Gastrocnemius medialis (tissue), 4 donors: Measurements from ENCODE around the gene PCDHGC3. TPM values are rescaled to one million over a fixed set of nuclear protein-coding genes. Genes with fewer than 3 reads are reported as not detected.
A peak's percentile ranks its signal among the peaks of the same experiment; 100 is the strongest.

ENCODE experiments used
- ATAC-seq, 2 donors: fragments of 150-250 bp; one replicate each; pipeline ENCODE4 v1.9.1; 2016
- DNase-seq, 2 donors: peaks; one replicate each; pipeline ENCODE4 v3.0.0-alpha.2; 2019
- H3K27ac ChIP-seq, 4 donors: fragments of 200-600 bp; sonication (generic); 1 replicate in 1 of 4; 2 replicates in 3 of 4; pipeline ENCODE4 v1.5.1; 2016 to 2018; ENCODE audit warnings: mild to moderate bottlenecking in 2 of 4, moderate library complexity in 1 of 4
- H3K27me3 ChIP-seq, 3 donors: fragments of 200-600 bp; sonication (generic) in 2 of 3; 1 replicate in 1 of 3; 2 replicates in 2 of 3; pipeline versions ENCODE4 v1.5.1 to v1.6.0; 2016 to 2019; ENCODE audit warnings: mild to moderate bottlenecking in 1 of 3, moderate library complexity in 1 of 3
- H3K36me3 ChIP-seq, 2 donors: fragments of 200-600 bp; sonication (generic) in 1 of 2; one replicate each; pipeline ENCODE4 v1.5.1; 2017 to 2018
- H3K4me1 ChIP-seq, 2 donors: fragments of 200-600 bp; sonication (generic) in 1 of 2; one replicate each; pipeline ENCODE4 v1.5.1; 2016 to 2017; ENCODE audit warnings: mild to moderate bottlenecking in 2 of 2
- H3K4me3 ChIP-seq, 4 donors: fragments of 200-600 bp; sonication (generic) in 3 of 4; 1 replicate in 1 of 4; 2 replicates in 3 of 4; pipeline ENCODE4 v1.5.1; 2016 to 2019; ENCODE audit warnings: mild to moderate bottlenecking in 2 of 4
- H3K9me3 ChIP-seq, 3 donors: fragments of 200-600 bp; sonication (generic) in 2 of 3; 1 replicate in 1 of 3; 2 replicates in 2 of 3; pipeline ENCODE4 v1.5.1; 2016 to 2019
- POLR2A ChIP-seq, 2 donors: fragments of 450-650 bp; IDR thresholded peaks; one replicate each; pipeline ENCODE4 v1.6.1; 2017; ENCODE audit warnings: antibody characterized with exemption in 2 of 2, mild to moderate bottlenecking in 2 of 2, moderate library complexity in 2 of 2
- in situ Hi-C, 4 donors: fragments of 200-750 bp; cut with MboI; loops; one replicate each; pipeline versions ENCODE4 v1.15.0 to v1.8.0; 2017; ENCODE audit warnings: low sequenced_read_pairs in 4 of 4
- intact Hi-C: fragments of 100-400 bp; cut with DNase I; formaldehyde crosslinking; loops from one replicate; pipeline ENCODE4 v1.15.1; 2023; ENCODE audit warnings: low total_unique reads
- total RNA-seq, 4 donors: library from RNA; depleted of rRNA; stranded (reverse); fragments of >200 nt; gene quantifications; one replicate each; pipeline versions ENCODE4 v1.1.0 to v1.2.3, GENCODE V29; 2016
- TF ChIP-seq, protein P1 (sequence below), 5 experiments: fragments of 450-650 bp in 3 of 5; fragments of 200-600 bp in 2 of 5; sonication (generic) in 2 of 5; IDR thresholded peaks in 4 of 5; conservative IDR thresholded peaks in 1 of 5; 1 replicate in 4 of 5; 2 replicates in 1 of 5; pipeline ENCODE4 v1.5.1; 2016 to 2019; ENCODE audit warnings: antibody characterized with exemption in 5 of 5, mild to moderate bottlenecking in 3 of 5, moderate library complexity in 3 of 5

PCDHGC3 gene
- total RNA-seq, 4 donors from 2014 or later: 11.8 to 14.5 (median 13.8) TPM

DNA sequence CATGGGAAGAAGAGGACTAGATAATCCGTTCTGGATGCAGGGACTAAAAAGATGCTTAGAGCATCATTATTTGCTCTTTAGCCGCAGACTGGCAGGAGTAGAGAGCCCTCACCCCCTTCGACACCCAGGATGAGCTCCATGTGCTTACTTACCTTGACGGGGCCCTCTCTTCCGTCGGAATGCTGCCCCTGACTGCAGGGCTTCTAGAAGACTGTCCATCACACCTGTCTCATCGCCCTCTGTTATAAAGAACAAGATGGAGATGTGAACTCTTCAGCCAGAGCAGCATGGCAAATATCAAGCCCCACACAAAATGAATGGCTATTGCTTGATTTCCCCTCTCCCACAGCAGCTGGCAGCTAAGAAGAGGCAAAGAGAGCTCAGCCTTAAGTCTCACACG, 48.2 kb downstream of the PCDHGC3 start:
- H3K36me3 ChIP-seq: peaks cover 0 to 50% of the 10 kb centered on the region in 2 donors
- DNase-seq: no peak
- no peaks in the 10 kb centered on the region for H3K9me3 ChIP-seq

DNA sequence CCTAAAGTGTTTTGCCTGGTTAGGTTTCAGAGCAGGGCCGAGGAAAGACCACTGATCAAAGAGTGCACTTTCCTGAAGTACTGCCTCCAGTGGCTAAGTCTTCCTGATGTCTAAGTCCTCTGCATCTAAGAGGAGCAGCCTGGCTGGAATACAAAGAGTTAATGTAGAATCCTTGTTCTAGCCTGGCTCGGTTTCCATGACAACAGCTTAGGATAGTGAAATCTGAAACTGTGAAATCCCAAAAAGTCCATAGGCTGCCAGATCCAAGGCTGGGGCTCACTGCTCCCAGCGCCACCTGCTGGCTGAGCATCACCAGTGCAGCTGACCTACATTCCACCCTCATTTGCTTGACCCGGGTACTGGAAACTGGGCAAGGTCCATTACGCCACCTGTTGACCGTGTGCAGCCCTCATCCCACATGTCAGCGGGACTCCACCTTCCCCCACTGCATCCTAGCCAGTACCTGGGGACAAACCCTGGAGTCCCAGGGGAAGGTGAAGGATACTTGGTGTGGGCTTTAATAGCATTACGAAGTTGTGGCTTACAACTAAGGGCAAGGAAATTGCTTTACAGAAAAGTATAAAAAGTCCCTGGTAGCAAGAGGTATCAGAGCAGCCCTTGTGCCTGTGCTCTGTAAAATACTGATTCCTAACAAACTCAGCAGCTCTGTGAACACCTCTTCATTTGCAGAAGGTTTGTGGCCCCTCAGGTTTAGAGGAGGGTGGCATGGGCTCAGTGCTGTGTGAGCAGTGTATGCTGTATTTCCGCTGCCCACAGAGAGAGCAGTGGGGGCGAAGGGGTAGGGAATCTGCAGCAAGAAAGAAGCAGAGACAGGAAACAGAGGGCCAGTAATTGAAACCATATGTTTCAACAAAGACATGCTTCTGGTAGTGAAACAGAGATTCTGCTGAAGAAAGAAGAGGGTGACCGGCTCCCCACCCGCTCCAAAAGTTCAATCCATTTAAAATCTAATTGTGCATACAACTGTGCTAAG, 49.1 kb downstream of the PCDHGC3 start:
- H3K4me3 ChIP-seq: no peak overlapping the region
- TF ChIP-seq, protein P1, sequence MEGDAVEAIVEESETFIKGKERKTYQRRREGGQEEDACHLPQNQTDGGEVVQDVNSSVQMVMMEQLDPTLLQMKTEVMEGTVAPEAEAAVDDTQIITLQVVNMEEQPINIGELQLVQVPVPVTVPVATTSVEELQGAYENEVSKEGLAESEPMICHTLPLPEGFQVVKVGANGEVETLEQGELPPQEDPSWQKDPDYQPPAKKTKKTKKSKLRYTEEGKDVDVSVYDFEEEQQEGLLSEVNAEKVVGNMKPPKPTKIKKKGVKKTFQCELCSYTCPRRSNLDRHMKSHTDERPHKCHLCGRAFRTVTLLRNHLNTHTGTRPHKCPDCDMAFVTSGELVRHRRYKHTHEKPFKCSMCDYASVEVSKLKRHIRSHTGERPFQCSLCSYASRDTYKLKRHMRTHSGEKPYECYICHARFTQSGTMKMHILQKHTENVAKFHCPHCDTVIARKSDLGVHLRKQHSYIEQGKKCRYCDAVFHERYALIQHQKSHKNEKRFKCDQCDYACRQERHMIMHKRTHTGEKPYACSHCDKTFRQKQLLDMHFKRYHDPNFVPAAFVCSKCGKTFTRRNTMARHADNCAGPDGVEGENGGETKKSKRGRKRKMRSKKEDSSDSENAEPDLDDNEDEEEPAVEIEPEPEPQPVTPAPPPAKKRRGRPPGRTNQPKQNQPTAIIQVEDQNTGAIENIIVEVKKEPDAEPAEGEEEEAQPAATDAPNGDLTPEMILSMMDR (IDR thresholded peaks at IDR 0.05 in 4 of 5, conservative IDR thresholded peaks at IDR 0.05 in 1 of 5): peak; percentile 98 to 99 (median 99)
- no peak for TF ChIP-seq POLR2A (IDR thresholded peaks at IDR 0.05)
- in situ Hi-C loops (loop anchor here in 2 of 4 donors (5.0 kb wide), 2 partner anchors 37 to 48 kb away; partner anchors contain the start of gene PCDHGC3 (in 2 of the 2)), intact Hi-C loops (loop anchor here (1.0 to 5.0 kb wide), 9 partner anchors 12 to 1872 kb away; partner anchors contain the start of genes DIAPH1, PCDHGA12, PCDHGB7 and PCDHGC3)
- H3K27ac ChIP-seq: peak overlapping the region; percentile 87 to 92 (median 90)
- ATAC-seq: peak; percentile 58 to 65
- no peaks in the 10 kb centered on the region for H3K27me3 ChIP-seq
- H3K4me1 ChIP-seq: peaks cover 64 to 75% of the 10 kb centered on the region in 2 donors
- H3K36me3 ChIP-seq: peaks cover 0 to 50% of the 10 kb centered on the region in 2 donors
- DNase-seq: peak; percentile 88 to 94
- H3K9me3 ChIP-seq: no peaks in the 10 kb centered on the region

More for the DNA sequence above, 48.2 kb downstream of the PCDHGC3 start:
- intact Hi-C loops: loop anchor here (1.0 to 5.0 kb wide), 8 partner anchors 11 to 1873 kb away; partner anchors contain the start of genes DIAPH1, PCDHGA12, PCDHGB7 and PCDHGC3
- peaks cover 64 to 75% of the 10 kb centered on the region in 2 donors for H3K4me1 ChIP-seq
- peak overlapping the region; percentile 87 to 92 (median 90) for H3K27ac ChIP-seq
- H3K4me3 ChIP-seq: no peak overlapping the region
- no peaks in the 10 kb centered on the region for H3K27me3 ChIP-seq
- no peak for TF ChIP-seq POLR2A (IDR thresholded peaks at IDR 0.05)
- TF ChIP-seq, protein P1 (IDR thresholded peaks at IDR 0.05 in 4 of 5, conservative IDR thresholded peaks at IDR 0.05 in 1 of 5): no peak
- in situ Hi-C loops: loop anchor here in 1 of 4 donors (5.0 kb wide), 2 partner anchors 38 to 47 kb away; partner anchors contain the start of gene PCDHGC3
- no peak for ATAC-seq

DNA sequence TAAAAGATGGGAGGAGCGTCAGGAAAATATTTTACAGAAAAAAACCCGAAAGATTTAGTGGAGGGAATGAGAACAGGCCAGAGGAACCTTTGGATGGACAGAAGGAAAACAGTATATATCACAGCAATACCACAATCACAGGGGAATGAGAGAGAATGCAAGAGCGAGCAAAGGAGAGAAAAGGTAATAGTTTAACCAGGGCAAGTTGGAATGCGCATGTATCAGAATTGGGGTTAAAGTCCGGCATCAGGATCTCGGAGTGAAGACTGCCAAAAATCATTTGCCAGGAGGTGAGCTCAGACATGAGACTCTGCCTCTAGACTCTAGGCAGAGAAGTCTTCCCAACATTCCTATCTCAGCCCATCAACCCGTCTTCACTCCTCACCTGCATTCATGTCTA, 49.9 kb downstream of the PCDHGC3 start:
- peaks cover 0 to 50% of the 10 kb centered on the region in 2 donors for H3K36me3 ChIP-seq
- no peaks in the 10 kb centered on the region for H3K27me3 ChIP-seq
- DNase-seq (no peak), ATAC-seq (no peak)
- H3K9me3 ChIP-seq: no peaks in the 10 kb centered on the region
- in situ Hi-C loops (loop anchor here in 1 of 4 donors (5.0 kb wide), 1 partner anchor 48 kb away; the partner anchor contains the start of gene PCDHGC3), intact Hi-C loops (loop anchor here (1.0 to 2.0 kb wide), 4 partner anchors 17 to 204 kb away; partner anchors contain the start of gene PCDHGB7)
- no peak overlapping the region for H3K4me3 ChIP-seq
- H3K27ac ChIP-seq: peak overlapping the region; percentile 87 to 92 (median 90)
- H3K4me1 ChIP-seq: peaks cover 64 to 73% of the 10 kb centered on the region in 2 donors
- TF ChIP-seq, protein P1 (IDR thresholded peaks at IDR 0.05 in 4 of 5, conservative IDR thresholded peaks at IDR 0.05 in 1 of 5): no peak
- no peak for TF ChIP-seq POLR2A (IDR thresholded peaks at IDR 0.05)

DNA sequence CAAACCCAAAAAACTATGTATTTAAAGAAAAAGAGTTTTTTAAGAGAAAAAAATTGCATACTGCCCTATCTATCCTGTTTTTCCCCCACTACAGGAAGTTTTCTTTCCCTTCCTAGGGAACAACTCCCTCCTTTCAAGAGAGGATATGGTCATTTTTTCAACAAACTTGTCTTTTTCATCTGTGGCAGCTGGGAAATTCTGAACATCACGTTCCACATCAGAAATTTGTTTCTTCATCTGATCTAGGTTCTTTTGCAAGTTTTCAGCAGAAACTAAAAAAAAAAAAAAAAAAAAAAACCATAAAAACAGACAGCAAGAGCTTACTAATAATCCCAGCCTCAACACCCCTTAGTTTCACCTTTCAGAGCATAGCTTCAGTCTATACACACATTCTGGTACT, 51.7 kb downstream of the PCDHGC3 start:
- H3K9me3 ChIP-seq: no peaks in the 10 kb centered on the region
- H3K27ac ChIP-seq: peak overlapping the region; percentile 79 to 88 (median 86)
- H3K4me3 ChIP-seq: no peak overlapping the region
- in situ Hi-C loops (loop anchor here in 1 of 4 donors (5.0 kb wide), 1 partner anchor 50 kb away; the partner anchor contains the start of gene PCDHGC3), intact Hi-C loops (no loop called here)
- no peaks in the 10 kb centered on the region for H3K27me3 ChIP-seq
- DNase-seq (no peak), ATAC-seq (no peak)
- H3K36me3 ChIP-seq: peaks cover 0 to 58% of the 10 kb centered on the region in 2 donors
- TF ChIP-seq, protein P1 (IDR thresholded peaks at IDR 0.05 in 4 of 5, conservative IDR thresholded peaks at IDR 0.05 in 1 of 5): no peak
- TF ChIP-seq POLR2A (IDR thresholded peaks at IDR 0.05): no peak
- peaks cover 50 to 55% of the 10 kb centered on the region in 2 donors for H3K4me1 ChIP-seq

Other genes starting within 250 kb of the PCDHGC3 start
- 1 to 10 TPM in 1 of 4 donors, under 1 TPM in 3; 0.33 to 1.2 (median 0.52) TPM for gene PCDHB15, start 230.6 kb upstream of the PCDHGC3 start, total RNA-seq
- gene SLC25A2, start 171.9 kb upstream of the PCDHGC3 start, total RNA-seq: under 1 TPM in 1 of 4 donors, not detected in 3; 0.49 TPM
- 10 to 100 TPM; 60.9 to 91.2 (median 79.8) TPM for gene TAF7, start 155.2 kb upstream of the PCDHGC3 start, total RNA-seq
- gene PCDHGA1, start 145.5 kb upstream of the PCDHGC3 start, total RNA-seq: under 1 TPM; 0.65 to 0.97 (median 0.71) TPM
- 1 to 10 TPM in 2 of 4 donors, under 1 TPM in 2; 0.66 to 1.5 (median 1.2) TPM for gene PCDHGA2, start 137.2 kb upstream of the PCDHGC3 start, total RNA-seq
- gene PCDHGA3, start 132.1 kb upstream of the PCDHGC3 start, total RNA-seq: 1 to 10 TPM; 1.5 to 2.8 (median 2.0) TPM
- 1 to 10 TPM in 1 of 4 donors, under 1 TPM in 3; 0.20 to 1.1 (median 0.74) TPM for gene PCDHGB1, start 125.9 kb upstream of the PCDHGC3 start, total RNA-seq
- 1 to 10 TPM; 1.3 to 5.4 (median 1.5) TPM for gene PCDHGA4, start 120.9 kb upstream of the PCDHGC3 start, total RNA-seq
- 1 to 10 TPM in 3 of 4 donors, under 1 TPM in 1; 0.55 to 3.4 (median 1.9) TPM for gene PCDHGB2, start 116.0 kb upstream of the PCDHGC3 start, total RNA-seq
- 1 to 10 TPM in 2 of 4 donors, under 1 TPM in 2; 0.07 to 1.8 (median 0.93) TPM for gene PCDHGA5, start 111.8 kb upstream of the PCDHGC3 start, total RNA-seq
- 1 to 10 TPM in 3 of 4 donors, under 1 TPM in 1; 0.29 to 2.0 (median 1.2) TPM for gene PCDHGB3, start 105.7 kb upstream of the PCDHGC3 start, total RNA-seq
- gene PCDHGA6, start 102.1 kb upstream of the PCDHGC3 start, total RNA-seq: 1 to 10 TPM in 3 of 4 donors, under 1 TPM in 1; 0.83 to 1.6 (median 1.6) TPM
- 1 to 10 TPM; 1.3 to 2.4 (median 1.9) TPM for gene PCDHGA7, start 93.2 kb upstream of the PCDHGC3 start, total RNA-seq
- gene PCDHGB4, start 88.3 kb upstream of the PCDHGC3 start, total RNA-seq: 1 to 10 TPM in 3 of 4 donors, under 1 TPM in 1; 0.88 to 2.1 (median 1.3) TPM
- gene PCDHGA8, start 83.3 kb upstream of the PCDHGC3 start, total RNA-seq: 1 to 10 TPM in 2 of 4 donors, under 1 TPM in 2; 0.82 to 1.8 (median 1.2) TPM
- 1 to 10 TPM; 3.0 to 6.3 (median 4.4) TPM for gene PCDHGB5, start 78.0 kb upstream of the PCDHGC3 start, total RNA-seq
- 1 to 10 TPM in 3 of 4 donors, under 1 TPM in 1; 0.95 to 4.0 (median 1.5) TPM for gene PCDHGA9, start 73.2 kb upstream of the PCDHGC3 start, total RNA-seq
- 1 to 10 TPM; 1.4 to 4.6 (median 2.9) TPM for gene PCDHGB6, start 67.9 kb upstream of the PCDHGC3 start, total RNA-seq
- 1 to 10 TPM in 3 of 4 donors, under 1 TPM in 1; 0.80 to 2.4 (median 1.2) TPM for gene PCDHGA10, start 63.0 kb upstream of the PCDHGC3 start, total RNA-seq
- gene PCDHGB7, start 58.3 kb upstream of the PCDHGC3 start, total RNA-seq: 1 to 10 TPM; 3.0 to 5.7 (median 3.3) TPM
- 1 to 10 TPM; 1.2 to 3.3 (median 1.3) TPM for gene PCDHGA11, start 54.9 kb upstream of the PCDHGC3 start, total RNA-seq
- gene PCDHGA12, start 45.5 kb upstream of the PCDHGC3 start, total RNA-seq: 1 to 10 TPM; 1.1 to 5.4 (median 1.7) TPM
- 10 to 100 TPM in 1 of 4 donors, 1 to 10 TPM in 1, under 1 TPM in 1, not detected in 1; 0.31 to 20.4 (median 1.7) TPM for gene PCDHGC4, start 9.1 kb downstream of the PCDHGC3 start, total RNA-seq
- 1 to 10 TPM in 1 of 4 donors, under 1 TPM in 2, not detected in 1; 0.16 to 1.5 (median 0.36) TPM for gene PCDHGC5, start 13.1 kb downstream of the PCDHGC3 start, total RNA-seq
- 100 to 1,000 TPM in 3 of 4 donors, 10 to 100 TPM in 1; 98.3 to 324 (median 214) TPM for gene DIAPH1, start 143.0 kb downstream of the PCDHGC3 start, total RNA-seq
- gene HDAC3, start 160.9 kb downstream of the PCDHGC3 start, total RNA-seq: 10 to 100 TPM; 29.8 to 40.7 (median 35.7) TPM
- gene RELL2, start 161.0 kb downstream of the PCDHGC3 start, total RNA-seq: 1 to 10 TPM in 1 of 4 donors, under 1 TPM in 1, not detected in 2; 0.16 to 1.1 TPM
- gene FCHSD1, start 175.5 kb downstream of the PCDHGC3 start, total RNA-seq: 1 to 10 TPM in 1 of 4 donors, under 1 TPM in 3; 0.32 to 2.6 (median 0.65) TPM
- 1 to 10 TPM; 1.6 to 5.5 (median 3.0) TPM for gene ARAP3, start 206.3 kb downstream of the PCDHGC3 start, total RNA-seq